Right kidney (tissue), 1 donor: ENCODE data around the gene SLC24A3.

ENCODE experiments used
- DNase-seq: peaks from one replicate; pipeline ENCODE4 v3.0.0-alpha.2; 2016

The SLC24A3 gene

GRCh38 chr20:19463597-19463996 lies 251.2 kb downstream of the SLC24A3 start:
- no peak for DNase-seq

- DNase-seq: no peak
Measured at GRCh38 chr20:19465536-19465935, 253.1 kb downstream of the SLC24A3 start.

- DNase-seq: no peak
Measured at GRCh38 chr20:19466206-19466928, 253.9 kb downstream of the SLC24A3 start.

GRCh38 chr20:19473216-19473921 lies 260.9 kb downstream of the SLC24A3 start:
- DNase-seq: no peak

- DNase-seq: no peak
Measured at GRCh38 chr20:19473922-19474286, 261.5 kb downstream of the SLC24A3 start.

GRCh38 chr20:19478320-19478895 lies 266.0 kb downstream of the SLC24A3 start:
- DNase-seq: no peak

GRCh38 chr20:19482726-19483125 lies 270.3 kb downstream of the SLC24A3 start:
- DNase-seq: no peak

GRCh38 chr20:19483309-19483708 lies 270.9 kb downstream of the SLC24A3 start:
- DNase-seq: no peak

GRCh38 chr20:19486446-19486845 lies 274.0 kb downstream of the SLC24A3 start:
- DNase-seq: no peak

GRCh38 chr20:19487420-19487819 lies 275.0 kb downstream of the SLC24A3 start:
- no peak for DNase-seq

- no peak for DNase-seq
Measured at GRCh38 chr20:19491241-19491640, 278.8 kb downstream of the SLC24A3 start.

- no peak for DNase-seq
Measured at GRCh38 chr20:19492116-19492515, 279.7 kb downstream of the SLC24A3 start.

GRCh38 chr20:19492687-19493336 lies 280.4 kb downstream of the SLC24A3 start:
- no peak for DNase-seq

- no peak for DNase-seq
Measured at GRCh38 chr20:19493794-19494495, 281.5 kb downstream of the SLC24A3 start.

GRCh38 chr20:19495905-19496703 lies 283.7 kb downstream of the SLC24A3 start:
- no peak for DNase-seq

GRCh38 chr20:19497064-19497463 lies 284.6 kb downstream of the SLC24A3 start:
- DNase-seq: no peak

- no peak for DNase-seq
Measured at GRCh38 chr20:19498756-19499155, 286.3 kb downstream of the SLC24A3 start.

GRCh38 chr20:19501476-19502115 lies 289.2 kb downstream of the SLC24A3 start:
- no peak for DNase-seq

GRCh38 chr20:19502169-19502568 lies 289.7 kb downstream of the SLC24A3 start:
- no peak for DNase-seq

GRCh38 chr20:19504251-19504650 lies 291.8 kb downstream of the SLC24A3 start:
- no peak for DNase-seq

GRCh38 chr20:19506021-19506420 lies 293.6 kb downstream of the SLC24A3 start:
- DNase-seq: no peak
